Measurements from ENCODE around the gene PMP22.

DNA sequence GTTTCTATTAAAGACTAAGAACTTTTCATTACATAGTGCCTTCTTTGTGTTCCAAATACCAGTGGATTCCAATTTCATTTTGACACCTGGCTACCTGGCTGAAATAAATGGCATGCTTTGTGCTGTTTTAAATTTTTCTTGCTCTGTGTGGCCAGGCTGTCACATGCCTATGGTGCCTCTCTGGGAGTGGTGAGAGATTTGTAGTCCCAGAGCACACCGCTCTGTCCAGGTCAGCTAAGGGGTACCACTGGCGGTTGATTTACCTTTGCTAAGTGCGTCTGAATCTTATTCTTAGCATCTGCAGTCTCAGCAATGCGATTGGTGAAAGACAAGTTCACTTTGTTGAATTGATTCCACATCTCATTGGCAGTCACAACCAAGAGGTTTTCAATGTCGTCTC is 46.9 kb upstream of the PMP22 start:
- TF ChIP-seq, protein P1, sequence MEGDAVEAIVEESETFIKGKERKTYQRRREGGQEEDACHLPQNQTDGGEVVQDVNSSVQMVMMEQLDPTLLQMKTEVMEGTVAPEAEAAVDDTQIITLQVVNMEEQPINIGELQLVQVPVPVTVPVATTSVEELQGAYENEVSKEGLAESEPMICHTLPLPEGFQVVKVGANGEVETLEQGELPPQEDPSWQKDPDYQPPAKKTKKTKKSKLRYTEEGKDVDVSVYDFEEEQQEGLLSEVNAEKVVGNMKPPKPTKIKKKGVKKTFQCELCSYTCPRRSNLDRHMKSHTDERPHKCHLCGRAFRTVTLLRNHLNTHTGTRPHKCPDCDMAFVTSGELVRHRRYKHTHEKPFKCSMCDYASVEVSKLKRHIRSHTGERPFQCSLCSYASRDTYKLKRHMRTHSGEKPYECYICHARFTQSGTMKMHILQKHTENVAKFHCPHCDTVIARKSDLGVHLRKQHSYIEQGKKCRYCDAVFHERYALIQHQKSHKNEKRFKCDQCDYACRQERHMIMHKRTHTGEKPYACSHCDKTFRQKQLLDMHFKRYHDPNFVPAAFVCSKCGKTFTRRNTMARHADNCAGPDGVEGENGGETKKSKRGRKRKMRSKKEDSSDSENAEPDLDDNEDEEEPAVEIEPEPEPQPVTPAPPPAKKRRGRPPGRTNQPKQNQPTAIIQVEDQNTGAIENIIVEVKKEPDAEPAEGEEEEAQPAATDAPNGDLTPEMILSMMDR (IDR thresholded peaks at IDR 0.05): no peak
- no peak for TF ChIP-seq POLR2A (IDR thresholded peaks at IDR 0.05)
